H1 (cell line): ENCODE data around the gene SIK1.
"Not testable (repeated sequence)": the region's sequence is repeated elsewhere in the genome, so short reads cannot be mapped to it uniquely, and the experiment has no call there.

ENCODE experiments used
- CHD1 ChIP-seq: IDR thresholded peaks from 2 replicates; pipeline ENCODE4 v1.6.1; 2012; ENCODE audit warnings: low read depth, low read length, improper control_type of control experiment
- CHD2 ChIP-seq: IDR thresholded peaks from 2 replicates; pipeline ENCODE4 v1.6.1; 2012; ENCODE audit warnings: low read length, improper control_type of control experiment
- CHD7 ChIP-seq: fragments of 300-600 bp; sonication (generic); IDR thresholded peaks from 2 replicates; pipeline ENCODE4 v1.7.1; 2012; ENCODE audit warnings: low read length, moderate library complexity, mild to moderate bottlenecking, inconsistent platforms; ENCODE audit not compliant: insufficient replicate concordance
- CTCF ChIP-seq, 3 experiments: IDR thresholded peaks; 1 replicate in 2 of 3; 2 replicates in 1 of 3; pipeline versions ENCODE4 v1.5.1 to v1.6.1; 2011; ENCODE audit warnings: low read length in 3 of 3, mild to moderate bottlenecking in 3 of 3, inconsistent platforms in 2 of 3, low read depth in 1 of 3, moderate library complexity in 1 of 3; ENCODE audit not compliant: insufficient read depth in 1 of 3; ENCODE audit errors: control extremely low read depth in 1 of 3
- EP300 ChIP-seq, 2 experiments: IDR thresholded peaks; 1 replicate in 1 of 2; 2 replicates in 1 of 2; pipeline ENCODE4 v1.6.1; 2011 to 2012; ENCODE audit warnings: low read depth in 2 of 2, low read length in 2 of 2, mild to moderate bottlenecking in 2 of 2, borderline replicate concordance in 1 of 2, inconsistent platforms in 1 of 2, moderate library complexity in 1 of 2
- EZH2 ChIP-seq: fragments of 200-600 bp; sonication (generic); IDR thresholded peaks from 2 replicates; pipeline ENCODE4 v1.7.1; 2012; ENCODE audit warnings: low read depth, mild to moderate bottlenecking, moderate library complexity, low read length, inconsistent platforms; ENCODE audit not compliant: severe bottlenecking
- FOSL1 ChIP-seq: IDR thresholded peaks from 2 replicates; pipeline ENCODE4 v1.6.1; 2011; ENCODE audit warnings: mild to moderate bottlenecking, low read depth, low read length, moderate library complexity; ENCODE audit not compliant: insufficient read depth
- MAX ChIP-seq: IDR thresholded peaks from 2 replicates; pipeline ENCODE4 v1.6.1; 2012; ENCODE audit warnings: inconsistent platforms
- POLR2A ChIP-seq, 2 experiments: IDR thresholded peaks; 1 replicate in 1 of 2; 2 replicates in 1 of 2; pipeline ENCODE4 v1.6.1; 2011; ENCODE audit warnings: low read depth in 2 of 2, low read length in 2 of 2, mild to moderate bottlenecking in 2 of 2; ENCODE audit errors: control extremely low read depth in 1 of 2
- POLR2AphosphoS5 ChIP-seq: IDR thresholded peaks from 2 replicates; pipeline ENCODE4 v1.6.1; 2011; ENCODE audit warnings: low read depth, low read length
- RBBP5 ChIP-seq: IDR thresholded peaks from 2 replicates; pipeline ENCODE4 v1.7.1; 2012; ENCODE audit warnings: low read depth, mild to moderate bottlenecking, inconsistent platforms, low read length, moderate library complexity, borderline replicate concordance
- TEAD4 ChIP-seq: IDR thresholded peaks from 2 replicates; pipeline ENCODE4 v1.6.1; 2012; ENCODE audit warnings: low read depth, low read length, inconsistent platforms, mixed read lengths
- YY1 ChIP-seq: IDR thresholded peaks from 2 replicates; pipeline ENCODE4 v1.6.1; 2011; ENCODE audit warnings: low read depth, mild to moderate bottlenecking, low read length
- ZNF274 ChIP-seq: IDR thresholded peaks from 2 replicates; pipeline ENCODE4 v1.7.0; 2012; ENCODE audit warnings: low read length, borderline replicate concordance; ENCODE audit errors: extremely low read depth

GRCh38 chr21:43465159-43465558 lies 38.2 kb upstream of the SIK1 start:
- not testable (repeated sequence) for TF ChIP-seq EZH2; POLR2AphosphoS5; MAX; POLR2A (IDR thresholded peaks at IDR 0.05; ENCODE audit: control extremely low read depth in 1 of 2, low read depth in 2 of 2, low read length in 2 of 2); RBBP5; CTCF (IDR thresholded peaks at IDR 0.05; ENCODE audit: control extremely low read depth in 1 of 3, insufficient read depth in 1 of 3, low read depth in 1 of 3, low read length in 3 of 3); ZNF274; CHD7; FOSL1; CHD2; YY1; TEAD4; CHD1; EP300 (IDR thresholded peaks at IDR 0.05; ENCODE audit: borderline replicate concordance in 1 of 2, low read depth in 2 of 2, low read length in 2 of 2)
